OCI-LY3 (cell line): ENCODE results near the gene ITM2C.

ENCODE experiments used
- H2AFZ ChIP-seq: fragments of 200-600, 300-600 bp; shearing (Covaris generic); 2 replicates; pipeline ENCODE4 v1.6.0; 2014; ENCODE audit warnings: antibody characterized with exemption, low read depth, low read length
- H3K27ac ChIP-seq: fragments of 200-600, 300-600 bp; sonication (generic); 2 replicates; pipeline ENCODE4 v1.5.1; 2014; ENCODE audit warnings: mild to moderate bottlenecking, low read length, moderate library complexity, mixed read lengths
- H3K27me3 ChIP-seq: fragments of 200-600, 300-600 bp; sonication (generic); 2 replicates; pipeline ENCODE4 v1.6.1; 2014; ENCODE audit warnings: low read depth, low read length, mixed read lengths
- H3K36me3 ChIP-seq: fragments of 200-600, 300-600 bp; sonication (generic); replicated peaks from 2 replicates; pipeline ENCODE3; 2014; ENCODE audit warnings: low read depth, low read length, mixed read lengths
- H3K4me1 ChIP-seq: fragments of 300-600, 200-600 bp; sonication (generic); 2 replicates; pipeline ENCODE4 v1.6.1; 2014; ENCODE audit warnings: low read length, mixed read lengths
- H3K4me2 ChIP-seq: fragments of 200-600, 300-600 bp; sonication (generic); 2 replicates; pipeline ENCODE4 v1.6.1; 2014; ENCODE audit warnings: low read length, mixed read lengths
- H3K4me3 ChIP-seq: fragments of 300-600, 200-600 bp; sonication (generic); 2 replicates; pipeline ENCODE4 v1.5.1; 2014; ENCODE audit warnings: antibody characterized with exemption, mild to moderate bottlenecking, low read length, moderate library complexity
- H3K79me2 ChIP-seq: fragments of 300-600, 200-600 bp; shearing (Covaris generic); 2 replicates; pipeline ENCODE4 v1.6.1; 2014; ENCODE audit warnings: mild to moderate bottlenecking, low read length, mixed read lengths
- H3K9ac ChIP-seq: fragments of 300-600, 200-600 bp; shearing (Covaris generic); 2 replicates; pipeline ENCODE4 v1.6.0; 2014; ENCODE audit warnings: mild to moderate bottlenecking, low read length, moderate library complexity
- H3K9me3 ChIP-seq: fragments of 200-600, 300-600 bp; shearing (Covaris generic); 2 replicates; pipeline ENCODE4 v1.6.1; 2014; ENCODE audit warnings: low read length, mixed read lengths; ENCODE audit not compliant: insufficient read depth
- H4K20me1 ChIP-seq: fragments of 200-600, 300-600 bp; sonication (generic); 2 replicates; pipeline ENCODE4 v1.6.1; 2016; ENCODE audit warnings: low read length, mixed read lengths; ENCODE audit not compliant: insufficient read depth
- CTCF ChIP-seq: fragments of 200-600, 300-600 bp; sonication (generic); IDR thresholded peaks from 2 replicates; pipeline ENCODE4 v1.5.1; 2014; ENCODE audit warnings: antibody characterized with exemption, low read length, low read depth
- EZH2phosphoT487 ChIP-seq: fragments of 200-600 bp; shearing (Covaris generic); IDR thresholded peaks from 2 replicates; pipeline ENCODE4 v1.6.1; 2018; ENCODE audit warnings: antibody characterized with exemption, mixed run types, low read depth

ITM2C gene

GRCh38 chr2:230864605-230865306 lies at the start of gene ITM2C:
ITM2C (plus strand) TSS chr2:230864942; CDS start chr2:230865026, 84 bp downstream.
- H3K9ac ChIP-seq: peak within 1 kb of the TSS; percentile 100
- peaks cover 62% of the 10 kb centered on the region for H3K79me2 ChIP-seq
- peak within 1 kb of the TSS; percentile 95 for H2AFZ ChIP-seq
- no peaks in the 10 kb centered on the region for H3K27me3 ChIP-seq
- H3K36me3 ChIP-seq: peaks cover 28% of the 10 kb centered on the region
- H3K9me3 ChIP-seq: no peaks in the 10 kb centered on the region
- TF ChIP-seq EZH2phosphoT487: no peak
- peak; percentile 30 for TF ChIP-seq CTCF
- H3K4me3 ChIP-seq: peak within 1 kb of the TSS; percentile 100
- peak within 1 kb of the TSS; percentile 99 for H3K27ac ChIP-seq
- H3K4me1 ChIP-seq: peaks cover 67% of the 10 kb centered on the region
- peaks cover 12% of the 10 kb centered on the region; the same call in 1 of the 2 replicates for H4K20me1 ChIP-seq
- H3K4me2 ChIP-seq: peak within 1 kb of the TSS; percentile 99

- no peak for TF ChIP-seq EZH2phosphoT487
- no peak for TF ChIP-seq CTCF
- Histone ChIP-seq H4K20me1 (no peaks in the 10 kb centered on the region; the same call in 1 of the 2 replicates), H3K9me3 (no peaks in the 10 kb centered on the region), H3K27me3 (no peaks in the 10 kb centered on the region), H3K79me2 (no peaks in the 10 kb centered on the region), H3K4me1 (no peaks in the 10 kb centered on the region), H3K9ac (no peak overlapping the region), H3K4me3 (no peak overlapping the region), H2AFZ (no peak overlapping the region), H3K36me3 (peaks cover 45% of the 10 kb centered on the region), H3K27ac (no peak overlapping the region), H3K4me2 (no peak overlapping the region)
Observed at GRCh38 chr2:230815088-230815487, 49.7 kb upstream of the ITM2C start.

GRCh38 chr2:230816735-230817134 lies 48.0 kb upstream of the ITM2C start:
- no peaks in the 10 kb centered on the region for H3K27me3 ChIP-seq
- no peaks in the 10 kb centered on the region for H3K79me2 ChIP-seq
- H4K20me1 ChIP-seq: no peaks in the 10 kb centered on the region; the same call in 1 of the 2 replicates
- no peak for TF ChIP-seq CTCF
- no peak for TF ChIP-seq EZH2phosphoT487
- no peak overlapping the region for H3K9ac ChIP-seq
- no peaks in the 10 kb centered on the region for H3K9me3 ChIP-seq
- H3K4me3 ChIP-seq: no peak overlapping the region
- no peak overlapping the region for H3K4me2 ChIP-seq
- H3K36me3 ChIP-seq: peaks cover 32% of the 10 kb centered on the region
- no peaks in the 10 kb centered on the region for H3K4me1 ChIP-seq
- no peak overlapping the region for H3K27ac ChIP-seq
- no peak overlapping the region for H2AFZ ChIP-seq

GRCh38 chr2:230819433-230819832 lies 45.3 kb upstream of the ITM2C start:
- H3K4me3 ChIP-seq: no peak overlapping the region
- no peaks in the 10 kb centered on the region for H3K9me3 ChIP-seq
- H4K20me1 ChIP-seq: no peaks in the 10 kb centered on the region; the same call in 1 of the 2 replicates
- peaks cover 22% of the 10 kb centered on the region for H3K36me3 ChIP-seq
- no peak overlapping the region for H3K9ac ChIP-seq
- H3K27me3 ChIP-seq: no peaks in the 10 kb centered on the region
- H3K4me2 ChIP-seq: no peak overlapping the region
- no peak overlapping the region for H2AFZ ChIP-seq
- no peaks in the 10 kb centered on the region for H3K79me2 ChIP-seq
- H3K27ac ChIP-seq: no peak overlapping the region
- H3K4me1 ChIP-seq: peaks cover 3% of the 10 kb centered on the region; the same call in 1 of the 2 replicates
- TF ChIP-seq EZH2phosphoT487 (no peak), CTCF (no peak)
